Measurements from ENCODE around the gene CACNA1B. TPM values are rescaled to one million over a fixed set of nuclear protein-coding genes. Genes with fewer than 3 reads are reported as not detected.

The CACNA1B gene
- total RNA-seq, 1 donor from 2014 or later = under 0.01 TPM

DNA sequence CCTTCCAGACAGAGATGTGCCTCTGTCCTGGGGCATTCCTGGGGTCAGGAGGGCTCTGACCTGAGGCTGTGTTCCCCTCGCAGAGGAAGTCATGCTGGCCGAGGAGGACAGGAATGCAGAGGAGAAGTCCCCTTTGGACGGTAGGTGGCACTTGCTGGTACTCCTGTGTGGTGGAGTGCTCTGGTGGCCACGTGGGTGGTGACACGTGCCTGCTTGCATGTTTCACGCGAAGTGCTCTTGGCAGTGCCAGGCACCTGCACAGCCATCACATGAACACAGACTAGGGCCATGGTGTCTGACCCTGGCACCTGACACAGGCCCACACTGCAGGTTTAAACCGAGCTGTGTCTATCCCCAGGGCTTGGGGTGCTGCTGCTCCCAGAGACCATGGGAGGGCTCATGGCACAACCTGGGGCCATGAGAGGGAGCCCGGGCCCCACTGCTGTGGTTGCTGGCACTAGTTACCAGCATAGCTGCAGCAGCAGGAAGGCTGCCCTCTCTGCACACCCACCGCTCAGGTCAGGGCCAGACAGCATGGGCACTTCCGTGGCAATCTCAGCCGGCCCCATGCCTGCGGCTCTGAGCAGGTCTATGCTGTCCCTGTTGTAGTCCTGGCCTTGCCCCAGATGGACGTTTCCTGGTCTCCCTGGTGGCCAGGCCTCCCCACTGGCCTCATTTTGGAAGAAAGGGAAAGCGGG, 79.3 kb downstream of the CACNA1B start:
- no peak for DNase-seq (ENCODE audit: low read depth)
- no peak overlapping the region for H3K4me3 ChIP-seq (ENCODE audit: low read depth, low read length)
- TF ChIP-seq, protein P1, sequence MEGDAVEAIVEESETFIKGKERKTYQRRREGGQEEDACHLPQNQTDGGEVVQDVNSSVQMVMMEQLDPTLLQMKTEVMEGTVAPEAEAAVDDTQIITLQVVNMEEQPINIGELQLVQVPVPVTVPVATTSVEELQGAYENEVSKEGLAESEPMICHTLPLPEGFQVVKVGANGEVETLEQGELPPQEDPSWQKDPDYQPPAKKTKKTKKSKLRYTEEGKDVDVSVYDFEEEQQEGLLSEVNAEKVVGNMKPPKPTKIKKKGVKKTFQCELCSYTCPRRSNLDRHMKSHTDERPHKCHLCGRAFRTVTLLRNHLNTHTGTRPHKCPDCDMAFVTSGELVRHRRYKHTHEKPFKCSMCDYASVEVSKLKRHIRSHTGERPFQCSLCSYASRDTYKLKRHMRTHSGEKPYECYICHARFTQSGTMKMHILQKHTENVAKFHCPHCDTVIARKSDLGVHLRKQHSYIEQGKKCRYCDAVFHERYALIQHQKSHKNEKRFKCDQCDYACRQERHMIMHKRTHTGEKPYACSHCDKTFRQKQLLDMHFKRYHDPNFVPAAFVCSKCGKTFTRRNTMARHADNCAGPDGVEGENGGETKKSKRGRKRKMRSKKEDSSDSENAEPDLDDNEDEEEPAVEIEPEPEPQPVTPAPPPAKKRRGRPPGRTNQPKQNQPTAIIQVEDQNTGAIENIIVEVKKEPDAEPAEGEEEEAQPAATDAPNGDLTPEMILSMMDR (conservative IDR thresholded peaks at IDR 0.05; ENCODE audit: low read depth, low read length) = no peak

DNA sequence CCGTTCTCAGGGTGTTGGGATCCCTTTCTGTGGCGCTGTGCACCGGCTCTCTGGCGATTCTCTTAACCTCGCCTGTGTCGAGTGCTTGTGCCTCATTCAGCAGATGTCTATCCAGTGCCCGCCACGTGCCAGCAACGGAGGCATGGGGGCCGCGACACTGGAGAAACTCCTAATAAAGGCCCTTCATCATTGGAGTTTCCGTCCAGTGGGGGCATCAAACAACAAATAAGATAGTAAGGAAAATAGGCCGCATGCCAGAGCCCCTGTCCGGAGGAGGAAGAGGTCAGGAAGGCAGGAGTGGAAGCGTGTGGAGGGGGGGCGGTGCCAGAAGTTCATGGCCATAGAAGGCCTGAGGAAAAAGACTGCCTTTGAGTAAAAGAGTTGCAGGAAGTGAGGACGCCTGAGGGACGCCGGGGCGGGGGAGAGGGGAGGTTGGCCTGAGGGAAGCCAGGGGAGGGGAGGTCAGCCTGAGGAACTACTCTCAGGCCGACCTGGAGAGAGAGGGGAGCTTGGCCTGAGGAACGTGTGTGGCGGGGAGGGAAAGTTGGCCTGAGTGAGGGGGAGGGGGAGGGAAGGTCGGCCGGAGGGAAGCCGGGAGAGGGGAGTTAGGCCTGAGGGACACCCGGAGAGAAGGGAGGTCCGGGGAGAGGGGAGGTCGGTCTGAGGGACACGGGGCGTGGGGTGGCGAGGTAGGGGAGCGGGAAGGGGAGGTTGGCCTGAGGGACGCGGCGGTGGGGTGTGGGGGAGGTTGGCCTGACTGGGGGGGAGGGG, 82.2 kb downstream of the CACNA1B start:
- DNase-seq (ENCODE audit: low read depth) = no peak
- no peak overlapping the region for H3K4me3 ChIP-seq (ENCODE audit: low read depth, low read length)
- TF ChIP-seq, protein P1 (conservative IDR thresholded peaks at IDR 0.05; ENCODE audit: low read depth, low read length) = no peak

- DNase-seq (ENCODE audit: low read depth) = no peak
- TF ChIP-seq, protein P1 (conservative IDR thresholded peaks at IDR 0.05; ENCODE audit: low read depth, low read length) = no peak
- H3K4me3 ChIP-seq (ENCODE audit: low read depth, low read length) = no peak overlapping the region
Observed at GRCh38 chr9:137960496-137960895, 82.9 kb downstream of the CACNA1B start.

- TF ChIP-seq, protein P1 (conservative IDR thresholded peaks at IDR 0.05; ENCODE audit: low read depth, low read length) = no peak
- no peak for DNase-seq (ENCODE audit: low read depth)
- H3K4me3 ChIP-seq (ENCODE audit: low read depth, low read length) = no peak overlapping the region
Observed at GRCh38 chr9:137963525-137963924, 85.9 kb downstream of the CACNA1B start.

- TF ChIP-seq, protein P1 (conservative IDR thresholded peaks at IDR 0.05; ENCODE audit: low read depth, low read length) = no peak
- no peak overlapping the region for H3K4me3 ChIP-seq (ENCODE audit: low read depth, low read length)
- no peak for DNase-seq (ENCODE audit: low read depth)
Observed at GRCh38 chr9:137965177-137965795, 87.7 kb downstream of the CACNA1B start.

DNA sequence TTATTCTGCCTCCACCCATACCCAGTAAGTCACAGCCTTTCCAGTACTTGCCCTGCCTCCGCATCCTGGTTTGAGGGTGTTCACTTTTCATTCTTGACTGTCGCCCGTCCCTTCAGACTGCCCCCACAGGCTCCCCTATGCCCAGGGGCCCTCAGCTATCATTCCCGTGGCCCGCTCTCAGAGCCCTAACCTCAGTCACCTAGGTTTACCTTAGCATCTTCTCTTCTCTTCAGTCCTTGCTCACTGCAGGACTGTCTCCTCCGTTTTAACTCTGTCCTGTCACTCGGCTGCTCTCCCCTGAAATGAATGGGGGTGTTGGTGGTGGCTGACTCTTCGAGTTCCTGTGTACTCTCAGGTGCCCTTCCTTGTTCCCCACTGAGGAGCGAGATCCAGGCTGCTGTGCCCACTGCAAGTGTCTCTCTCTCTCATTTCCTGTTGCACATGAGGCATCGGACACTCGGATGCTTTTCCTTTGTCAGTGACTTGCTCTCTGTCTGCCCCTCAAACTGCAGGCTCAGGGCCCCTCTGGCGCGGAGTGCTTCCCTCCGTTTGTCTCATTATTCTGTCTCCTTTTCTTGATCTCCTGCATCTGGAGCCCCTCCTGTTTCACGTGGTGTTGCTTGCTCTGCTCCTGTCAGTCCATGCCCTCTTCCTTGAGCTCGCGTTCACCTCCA, 89.8 kb downstream of the CACNA1B start:
- no peak overlapping the region for H3K4me3 ChIP-seq (ENCODE audit: low read depth, low read length)
- DNase-seq (ENCODE audit: low read depth) = no peak
- TF ChIP-seq, protein P1 (conservative IDR thresholded peaks at IDR 0.05; ENCODE audit: low read depth, low read length) = no peak
